SH-SY5Y (cell line): Measurements from ENCODE around the gene AOPEP.

Experiments used
- GATA2 ChIP-seq: IDR thresholded peaks from 2 replicates; pipeline ENCODE4 v1.6.1; 2011; ENCODE audit warnings: mild to moderate bottlenecking, low read depth, low read length
- GATA3 ChIP-seq: IDR thresholded peaks from 2 replicates; pipeline ENCODE4 v1.6.1; 2011; ENCODE audit warnings: low read depth, mild to moderate bottlenecking, low read length, moderate library complexity

The AOPEP gene

GRCh38 chr9:94761481-94761880, 35.0 kb downstream of the AOPEP start:
- TF ChIP-seq GATA2 (no peak), GATA3 (no peak)

- TF ChIP-seq GATA3: no peak
- TF ChIP-seq GATA2: no peak
Measured at GRCh38 chr9:94767331-94768072, 41.0 kb downstream of the AOPEP start.

GRCh38 chr9:94768766-94769165, 42.3 kb downstream of the AOPEP start:
- TF ChIP-seq GATA2 (no peak), GATA3 (no peak)

GRCh38 chr9:94770334-94770733, 43.8 kb downstream of the AOPEP start:
- TF ChIP-seq GATA3 (no peak), GATA2 (no peak)

- TF ChIP-seq GATA3: no peak
- TF ChIP-seq GATA2: no peak
Measured at GRCh38 chr9:94771096-94771495, 44.6 kb downstream of the AOPEP start.

- TF ChIP-seq GATA2 (no peak), GATA3 (no peak)
Measured at GRCh38 chr9:94772144-94772543, 45.6 kb downstream of the AOPEP start.

GRCh38 chr9:94772639-94773303, 46.3 kb downstream of the AOPEP start:
- TF ChIP-seq GATA3 (no peak), GATA2 (no peak)

GRCh38 chr9:94773655-94774054, 47.2 kb downstream of the AOPEP start:
- TF ChIP-seq GATA3: no peak
- no peak for TF ChIP-seq GATA2

- TF ChIP-seq GATA2: no peak
- TF ChIP-seq GATA3: no peak
Measured at GRCh38 chr9:94778013-94778412, 51.5 kb downstream of the AOPEP start.

GRCh38 chr9:94779031-94779430, 52.5 kb downstream of the AOPEP start:
- TF ChIP-seq GATA2 (no peak), GATA3 (no peak)

GRCh38 chr9:94779693-94780290, 53.3 kb downstream of the AOPEP start:
- no peak for TF ChIP-seq GATA2
- TF ChIP-seq GATA3: no peak

- TF ChIP-seq GATA2 (peak; percentile 82), GATA3 (peak; percentile 54)
Measured at GRCh38 chr9:94780516-94780950, 54.0 kb downstream of the AOPEP start.

- TF ChIP-seq GATA2 (no peak), GATA3 (no peak)
Measured at GRCh38 chr9:94782355-94783101, 56.0 kb downstream of the AOPEP start.

- no peak for TF ChIP-seq GATA3
Measured at GRCh38 chr9:94783102-94783682, 56.7 kb downstream of the AOPEP start.
